Keratinocyte (primary cell): ENCODE data around the gene OR2T2. TPM values are rescaled to one million over a fixed set of nuclear protein-coding genes. Genes with fewer than 3 reads are reported as not detected.

Experiments used
- DNase-seq: peaks from one replicate; pipeline ENCODE4 v3.0.0-alpha.2; 2011; ENCODE audit warnings: low read depth, missing footprints, low spot score
- FAIRE-seq: peaks from 2 replicates; lab custom pipeline; 2011; peaks lifted over from hg19 to GRCh38; lab: Jason Lieb, UNC
- H2AFZ ChIP-seq: 2 replicates; pipeline ENCODE4 v1.6.0; 2012; ENCODE audit warnings: low read length, control low read depth, inconsistent platforms; ENCODE audit not compliant: control insufficient read depth
- H3K27ac ChIP-seq: 2 replicates; pipeline ENCODE4 v1.5.1; 2011; ENCODE audit warnings: low read length; ENCODE audit not compliant: control insufficient read depth, insufficient read depth
- H3K27me3 ChIP-seq: 3 replicates; pipeline ENCODE4 v1.6.0; 2011; ENCODE audit warnings: low read length; ENCODE audit not compliant: control insufficient read depth, insufficient read depth; ENCODE audit errors: extremely low read depth
- H3K36me3 ChIP-seq, 2 experiments: 2 replicates in 1 of 2; 3 replicates in 1 of 2; pipeline ENCODE4 v1.5.1; 2011; ENCODE audit warnings: low read length in 2 of 2, mild to moderate bottlenecking in 1 of 2; ENCODE audit not compliant: control insufficient read depth in 2 of 2, insufficient read depth in 2 of 2; ENCODE audit errors: extremely low read depth in 1 of 2
- H3K4me1 ChIP-seq: 3 replicates; pipeline ENCODE4 v1.5.1; 2011; ENCODE audit warnings: low read length; ENCODE audit not compliant: control insufficient read depth, insufficient read depth; ENCODE audit errors: extremely low read depth
- H3K4me2 ChIP-seq: 3 replicates; pipeline ENCODE4 v1.6.0; 2011; ENCODE audit warnings: low read depth, low read length; ENCODE audit not compliant: control insufficient read depth, insufficient read depth; ENCODE audit errors: extremely low read depth
- H3K4me3 ChIP-seq, 3 experiments: fragments of 200-600 bp in 1 of 3; sonication (generic) in 1 of 3; 2 replicates in 2 of 3; 3 replicates in 1 of 3; pipeline ENCODE4 v1.5.1; 2011 to 2016; ENCODE audit warnings: low read length in 3 of 3, mild to moderate bottlenecking in 3 of 3, control low read depth in 2 of 3, inconsistent platforms in 1 of 3, low read depth in 1 of 3, mixed read lengths in 1 of 3, mixed run types in 1 of 3, moderate library complexity in 1 of 3; ENCODE audit not compliant: control insufficient read depth in 2 of 3, insufficient read depth in 2 of 3; ENCODE audit errors: extremely low read depth in 1 of 3
- H3K79me2 ChIP-seq: 2 replicates; pipeline ENCODE4 v1.6.0; 2012; ENCODE audit warnings: low read length; ENCODE audit not compliant: control insufficient read depth, insufficient read depth
- H3K9ac ChIP-seq: 3 replicates; pipeline ENCODE4 v1.6.0; 2011; ENCODE audit warnings: low read length; ENCODE audit not compliant: control insufficient read depth, insufficient read depth; ENCODE audit errors: extremely low read depth
- H3K9me1 ChIP-seq: 3 replicates; pipeline ENCODE4 v1.6.0; 2011; ENCODE audit warnings: low read length; ENCODE audit not compliant: control insufficient read depth, insufficient read depth; ENCODE audit errors: extremely low read depth
- H3K9me3 ChIP-seq: 2 replicates; pipeline ENCODE4 v1.5.1; 2012; ENCODE audit warnings: low read depth, low read length; ENCODE audit not compliant: control insufficient read depth
- H4K20me1 ChIP-seq: 3 replicates; pipeline ENCODE4 v1.6.0; 2011; ENCODE audit warnings: low read length; ENCODE audit not compliant: control insufficient read depth, insufficient read depth; ENCODE audit errors: extremely low read depth
- EZH2 ChIP-seq: IDR thresholded peaks from one replicate; pipeline ENCODE4 v1.6.1; 2012; ENCODE audit warnings: inconsistent platforms, mild to moderate bottlenecking, low read length, moderate library complexity
- dilution Hi-C: fragments of 300-500 bp; cut with MboI; formaldehyde crosslinking; loops from one replicate; pipeline ENCODE4 v1.7.0; 2020; ENCODE audit warnings: low sequenced_read_pairs; ENCODE audit not compliant: extremely low pct_ligation_motif_present
- polyA plus RNA-seq, 5 experiments: library from polyadenylated mRNA; depleted of rRNA in 3 of 5; stranded (reverse) in 3 of 5; stranded (forward) in 1 of 5; unstranded in 1 of 5; fragments of >200 nt; gene quantifications; 1 replicate in 1 of 5; 2 replicates in 3 of 5; 3 replicates in 1 of 5; pipeline versions ENCODE4 v1.2.1 to v1.2.3, GENCODE V29; 2011 to 2012; ENCODE audit warnings: missing spikeins in 2 of 5, low read depth in 1 of 5, low replicate concordance in 1 of 5
- TF ChIP-seq, protein P1 (sequence below), 3 experiments: IDR thresholded peaks in 1 of 3; conservative IDR thresholded peaks in 1 of 3; optimal IDR thresholded peaks in 1 of 3; 2 replicates in 2 of 3; 3 replicates in 1 of 3; pipeline versions ENCODE3 to v1.5.1; 2011; ENCODE audit warnings: low read length in 3 of 3, mild to moderate bottlenecking in 3 of 3, moderate library complexity in 2 of 3, control low read depth in 1 of 3, inconsistent platforms in 1 of 3; ENCODE audit not compliant: insufficient read depth in 2 of 3; ENCODE audit errors: extremely low read depth in 1 of 3

OR2T2 gene
- polyA plus RNA-seq, 1 donor (not counting 4 experiments of a cell fraction or from before 2014, with no cell fraction given), result not detected

DNA sequence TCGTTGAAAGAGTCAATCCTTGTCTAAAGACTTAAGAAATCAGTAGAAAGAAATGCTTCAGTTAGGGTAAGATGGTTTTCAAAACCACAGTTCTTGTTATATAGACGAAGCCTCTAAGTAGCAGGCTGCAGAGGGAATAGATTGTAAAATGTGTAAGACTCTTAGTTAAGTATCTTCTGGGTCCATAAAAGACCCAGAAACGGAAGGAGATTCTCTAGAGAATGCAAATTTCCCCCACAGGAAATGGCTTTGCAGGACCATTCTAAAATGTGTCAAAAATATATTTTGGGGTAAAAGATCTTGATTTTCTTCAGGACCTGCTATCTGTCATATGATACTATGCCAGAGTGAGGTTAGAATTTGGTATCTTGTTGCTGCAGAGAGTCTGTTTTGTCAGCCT is 29.2 kb upstream of the OR2T2 start:
- Histone ChIP-seq H3K27ac (no peak overlapping the region), H3K4me3 (no peak overlapping the region), H3K9ac (no peak overlapping the region), H3K9me1 (no peaks in the 10 kb centered on the region), H3K4me2 (no peak overlapping the region), H3K9me3 (no peaks in the 10 kb centered on the region), H3K79me2 (no peaks in the 10 kb centered on the region), H3K36me3 (no peaks in the 10 kb centered on the region), H3K27me3 (no peaks in the 10 kb centered on the region), H3K4me1 (no peaks in the 10 kb centered on the region), H2AFZ (no peak overlapping the region), H4K20me1 (no peaks in the 10 kb centered on the region)
- TF ChIP-seq, protein P1, sequence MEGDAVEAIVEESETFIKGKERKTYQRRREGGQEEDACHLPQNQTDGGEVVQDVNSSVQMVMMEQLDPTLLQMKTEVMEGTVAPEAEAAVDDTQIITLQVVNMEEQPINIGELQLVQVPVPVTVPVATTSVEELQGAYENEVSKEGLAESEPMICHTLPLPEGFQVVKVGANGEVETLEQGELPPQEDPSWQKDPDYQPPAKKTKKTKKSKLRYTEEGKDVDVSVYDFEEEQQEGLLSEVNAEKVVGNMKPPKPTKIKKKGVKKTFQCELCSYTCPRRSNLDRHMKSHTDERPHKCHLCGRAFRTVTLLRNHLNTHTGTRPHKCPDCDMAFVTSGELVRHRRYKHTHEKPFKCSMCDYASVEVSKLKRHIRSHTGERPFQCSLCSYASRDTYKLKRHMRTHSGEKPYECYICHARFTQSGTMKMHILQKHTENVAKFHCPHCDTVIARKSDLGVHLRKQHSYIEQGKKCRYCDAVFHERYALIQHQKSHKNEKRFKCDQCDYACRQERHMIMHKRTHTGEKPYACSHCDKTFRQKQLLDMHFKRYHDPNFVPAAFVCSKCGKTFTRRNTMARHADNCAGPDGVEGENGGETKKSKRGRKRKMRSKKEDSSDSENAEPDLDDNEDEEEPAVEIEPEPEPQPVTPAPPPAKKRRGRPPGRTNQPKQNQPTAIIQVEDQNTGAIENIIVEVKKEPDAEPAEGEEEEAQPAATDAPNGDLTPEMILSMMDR (optimal IDR thresholded peaks at IDR 0.05 in 1 of 3, IDR thresholded peaks at IDR 0.05 in 1 of 3, conservative IDR thresholded peaks at IDR 0.05 in 1 of 3; ENCODE audit: extremely low read depth in 1 of 3, insufficient read depth in 2 of 3, low read length in 3 of 3), result no peak
- no peak for TF ChIP-seq EZH2
- dilution Hi-C loops, result no loop called here
- no peak for FAIRE-seq
- no peak for DNase-seq

DNA sequence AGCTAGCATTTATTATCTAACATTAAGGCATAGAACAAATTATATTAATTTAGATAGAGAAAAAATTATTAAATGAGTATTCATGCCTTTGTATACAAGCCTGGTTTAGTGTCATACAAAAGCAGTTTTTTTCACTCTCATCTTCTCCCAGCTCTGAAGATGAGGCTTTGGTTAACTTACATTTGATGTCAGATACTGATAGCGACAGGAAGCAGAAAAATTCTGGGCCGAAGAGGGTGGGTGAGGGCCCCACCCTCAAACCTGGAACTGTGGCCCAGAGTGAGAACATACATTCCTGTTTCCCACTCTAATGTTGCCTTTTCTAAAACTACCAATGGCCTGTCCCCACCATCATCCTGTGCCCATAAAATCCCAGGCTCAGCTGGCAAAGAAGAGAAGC is 27.6 kb upstream of the OR2T2 start:
- Histone ChIP-seq H3K4me2 (no peak overlapping the region), H3K27me3 (no peaks in the 10 kb centered on the region), H3K27ac (no peak overlapping the region), H3K9ac (no peak overlapping the region), H4K20me1 (no peaks in the 10 kb centered on the region), H3K9me3 (no peaks in the 10 kb centered on the region), H3K36me3 (no peaks in the 10 kb centered on the region), H3K4me3 (no peak overlapping the region), H3K4me1 (no peaks in the 10 kb centered on the region), H3K9me1 (no peaks in the 10 kb centered on the region), H2AFZ (no peak overlapping the region), H3K79me2 (no peaks in the 10 kb centered on the region)
- TF ChIP-seq, protein P1 (optimal IDR thresholded peaks at IDR 0.05 in 1 of 3, IDR thresholded peaks at IDR 0.05 in 1 of 3, conservative IDR thresholded peaks at IDR 0.05 in 1 of 3; ENCODE audit: extremely low read depth in 1 of 3, insufficient read depth in 2 of 3, low read length in 3 of 3), result no peak
- no peak for TF ChIP-seq EZH2
- dilution Hi-C loops, result no loop called here
- FAIRE-seq (no peak), DNase-seq (no peak)
